Measurements from ENCODE around the gene TRAPPC3. TPM values are rescaled to one million over a fixed set of nuclear protein-coding genes. Genes with fewer than 3 reads are reported as not detected.
A peak's percentile ranks its signal among the peaks of the same experiment; 100 is the strongest.

The TRAPPC3 gene
- total RNA-seq, 1 donor from 2014 or later: 52.1 TPM

DNA sequence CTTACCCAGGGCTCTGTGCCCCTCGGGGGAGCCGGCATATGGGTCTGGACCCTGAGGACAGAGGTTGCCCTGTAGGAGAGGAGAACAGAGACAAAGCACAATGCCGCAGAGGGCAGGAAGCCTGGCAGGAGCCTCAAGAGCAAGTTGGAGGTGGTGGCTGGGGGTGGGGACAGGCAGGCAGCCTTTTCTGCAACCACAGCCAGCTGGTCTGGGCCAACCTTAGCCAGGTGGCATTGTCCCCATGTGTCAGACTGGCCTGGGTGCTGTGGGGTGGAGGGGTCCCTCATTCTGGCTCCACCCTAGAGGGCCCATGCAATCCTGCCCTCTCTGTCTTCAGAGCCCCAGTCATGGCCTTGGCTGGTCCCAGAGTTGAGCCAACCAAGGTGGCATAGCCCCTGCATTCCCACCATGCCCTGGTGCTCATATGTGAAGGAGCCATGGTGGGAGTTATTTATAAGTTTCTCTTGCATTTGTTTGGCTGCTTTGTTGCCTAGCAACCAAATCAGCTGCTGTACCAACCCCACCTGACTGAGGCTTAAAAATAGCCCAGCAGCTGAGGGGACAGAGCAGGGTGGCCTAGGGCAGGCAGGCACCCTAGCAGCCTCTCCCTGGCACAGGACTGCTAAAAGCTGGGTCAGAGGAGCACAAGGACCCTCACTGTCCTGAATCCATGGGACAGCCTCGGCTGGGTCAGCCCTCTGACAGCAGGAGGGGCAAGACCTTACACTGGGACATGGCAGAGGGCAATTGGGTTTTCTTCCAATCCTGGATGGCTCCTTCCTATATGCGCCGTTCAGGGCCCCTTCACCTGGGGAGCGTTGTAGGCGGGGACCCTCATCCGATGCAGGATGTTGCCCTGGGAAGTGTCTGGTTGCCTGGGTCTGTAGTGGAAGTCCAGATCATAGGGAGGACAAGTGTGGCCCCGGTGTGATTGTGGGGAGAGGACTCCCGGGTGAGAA lies 26.1 kb upstream of the TRAPPC3 start:
- TF ChIP-seq, protein P1, sequence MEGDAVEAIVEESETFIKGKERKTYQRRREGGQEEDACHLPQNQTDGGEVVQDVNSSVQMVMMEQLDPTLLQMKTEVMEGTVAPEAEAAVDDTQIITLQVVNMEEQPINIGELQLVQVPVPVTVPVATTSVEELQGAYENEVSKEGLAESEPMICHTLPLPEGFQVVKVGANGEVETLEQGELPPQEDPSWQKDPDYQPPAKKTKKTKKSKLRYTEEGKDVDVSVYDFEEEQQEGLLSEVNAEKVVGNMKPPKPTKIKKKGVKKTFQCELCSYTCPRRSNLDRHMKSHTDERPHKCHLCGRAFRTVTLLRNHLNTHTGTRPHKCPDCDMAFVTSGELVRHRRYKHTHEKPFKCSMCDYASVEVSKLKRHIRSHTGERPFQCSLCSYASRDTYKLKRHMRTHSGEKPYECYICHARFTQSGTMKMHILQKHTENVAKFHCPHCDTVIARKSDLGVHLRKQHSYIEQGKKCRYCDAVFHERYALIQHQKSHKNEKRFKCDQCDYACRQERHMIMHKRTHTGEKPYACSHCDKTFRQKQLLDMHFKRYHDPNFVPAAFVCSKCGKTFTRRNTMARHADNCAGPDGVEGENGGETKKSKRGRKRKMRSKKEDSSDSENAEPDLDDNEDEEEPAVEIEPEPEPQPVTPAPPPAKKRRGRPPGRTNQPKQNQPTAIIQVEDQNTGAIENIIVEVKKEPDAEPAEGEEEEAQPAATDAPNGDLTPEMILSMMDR (IDR thresholded peaks at IDR 0.05): no peak
- no peak for TF ChIP-seq POLR2A (IDR thresholded peaks at IDR 0.05)
- no peak for TF ChIP-seq POLR2AphosphoS5 (IDR thresholded peaks at IDR 0.05; ENCODE audit: insufficient read depth in 1 of 2, low read depth in 1 of 2)
- no peak for DNase-seq (ENCODE audit: extremely low spot score in 2 of 2)
- Histone ChIP-seq H3K4me3 (no peak overlapping the region), H3K36me3 (peaks cover 0 to 95% of the 10 kb centered on the region in 2 donors), H3K4me1 (peaks cover 22% of the 10 kb centered on the region), H3K9me3 (no peaks in the 10 kb centered on the region), H3K27ac (peak overlapping the region; percentile 59), H3K27me3 (no peaks in the 10 kb centered on the region)
- intact Hi-C loops (cut with DNase I): no loop called here

DNA sequence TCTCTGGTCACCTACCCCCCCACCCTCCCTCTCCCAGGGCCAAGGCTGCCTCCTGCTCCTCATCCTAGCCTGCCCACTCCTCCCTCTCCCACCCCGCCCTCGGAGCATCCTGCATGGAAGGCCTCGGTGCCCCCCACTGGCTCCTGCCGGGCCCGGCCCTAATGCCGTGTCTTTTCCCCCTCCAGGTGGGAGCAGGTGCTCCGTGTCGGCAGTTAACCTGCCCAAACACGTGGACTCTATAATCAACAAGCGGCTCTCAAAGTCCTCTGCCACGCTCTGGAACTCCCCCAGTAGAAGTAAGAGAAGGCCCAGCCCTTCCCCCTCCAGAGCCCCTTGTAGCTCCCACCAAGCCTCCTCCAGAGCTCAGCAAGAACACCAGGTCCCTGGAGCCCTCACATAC lies 25.4 kb upstream of the TRAPPC3 start:
- Histone ChIP-seq H3K4me3 (no peak overlapping the region), H3K9me3 (no peaks in the 10 kb centered on the region), H3K27ac (peak overlapping the region; percentile 2), H3K4me1 (peaks cover 22% of the 10 kb centered on the region), H3K27me3 (no peaks in the 10 kb centered on the region), H3K36me3 (peaks cover 0 to 88% of the 10 kb centered on the region in 2 donors)
- intact Hi-C loops (cut with DNase I): no loop called here
- TF ChIP-seq POLR2AphosphoS5 (IDR thresholded peaks at IDR 0.05; ENCODE audit: insufficient read depth in 1 of 2, low read depth in 1 of 2) (no peak), POLR2A (IDR thresholded peaks at IDR 0.05) (no peak)
- TF ChIP-seq, protein P1 (IDR thresholded peaks at IDR 0.05): no peak
- no peak for DNase-seq (ENCODE audit: extremely low spot score in 2 of 2)

DNA sequence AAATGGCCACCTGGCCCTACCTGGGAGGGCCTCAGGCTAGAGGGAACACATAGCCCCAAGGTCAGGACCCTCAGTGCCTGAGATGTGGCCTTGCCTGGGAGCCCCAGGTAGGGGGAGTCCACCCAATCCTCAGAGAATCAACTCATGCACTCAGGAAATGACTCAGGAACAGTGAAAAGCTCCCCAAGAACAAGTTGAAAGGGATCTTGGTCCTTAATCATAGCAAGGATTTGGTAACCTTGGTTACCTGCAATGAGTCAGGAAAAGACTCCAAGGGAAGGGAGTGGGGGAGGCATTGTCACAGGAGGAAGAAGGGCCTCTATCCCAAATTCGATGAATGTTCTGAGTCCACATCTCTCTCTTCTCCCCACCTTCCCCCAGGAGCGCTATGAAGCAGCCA lies 23.7 kb upstream of the TRAPPC3 start:
- Histone ChIP-seq H3K27me3 (no peaks in the 10 kb centered on the region), H3K4me1 (peaks cover 22% of the 10 kb centered on the region), H3K36me3 (peaks cover 0 to 70% of the 10 kb centered on the region in 2 donors), H3K9me3 (no peaks in the 10 kb centered on the region), H3K4me3 (no peak overlapping the region), H3K27ac (no peak overlapping the region)
- intact Hi-C loops (cut with DNase I): no loop called here
- DNase-seq (ENCODE audit: extremely low spot score in 2 of 2): no peak
- TF ChIP-seq, protein P1 (IDR thresholded peaks at IDR 0.05): no peak

DNA sequence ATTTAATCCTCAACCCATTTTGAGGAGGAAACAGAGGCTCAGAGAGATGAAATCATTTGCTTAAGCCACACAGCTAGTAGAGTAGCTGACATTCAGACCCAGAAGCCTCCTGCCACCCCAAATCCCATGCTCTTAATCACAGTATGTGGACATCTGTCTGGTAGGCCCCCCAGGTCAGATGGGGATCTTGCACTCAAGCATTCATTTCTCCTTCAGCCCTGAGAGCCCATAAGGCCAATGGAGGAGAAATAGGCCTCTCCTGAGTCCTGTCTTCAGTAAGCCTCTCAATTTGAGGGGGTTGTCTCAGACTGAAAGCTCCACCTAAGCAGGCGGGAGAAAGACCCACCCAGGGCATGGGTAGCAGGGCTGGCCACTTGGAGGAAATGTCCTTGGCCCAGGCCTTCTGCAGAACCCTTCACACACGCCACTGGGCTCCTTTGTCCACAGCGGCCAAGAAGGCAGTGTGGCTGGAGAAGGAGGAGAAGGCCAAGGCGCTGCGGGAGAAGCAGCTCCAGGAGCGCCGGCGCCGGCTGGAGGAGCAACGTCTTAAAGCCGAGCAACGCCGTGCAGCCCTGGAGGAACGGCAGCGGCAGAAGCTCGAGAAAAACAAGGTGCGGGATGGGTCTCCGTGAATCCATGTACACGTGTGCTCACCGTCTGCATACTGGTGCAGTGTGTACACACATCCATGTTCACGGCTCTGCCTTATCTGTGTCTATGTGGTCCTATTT lies 22.9 kb upstream of the TRAPPC3 start:
- Histone ChIP-seq H3K9me3 (no peaks in the 10 kb centered on the region), H3K27me3 (no peaks in the 10 kb centered on the region), H3K4me3 (no peak overlapping the region), H3K36me3 (peaks cover 0 to 62% of the 10 kb centered on the region in 2 donors), H3K4me1 (peaks cover 25% of the 10 kb centered on the region), H3K27ac (no peak overlapping the region)
- no peak for TF ChIP-seq POLR2A (IDR thresholded peaks at IDR 0.05)
- no peak for TF ChIP-seq POLR2AphosphoS5 (IDR thresholded peaks at IDR 0.05; ENCODE audit: insufficient read depth in 1 of 2, low read depth in 1 of 2)
- TF ChIP-seq, protein P1 (IDR thresholded peaks at IDR 0.05): no peak
- intact Hi-C loops (cut with DNase I): no loop called here
- no peak for DNase-seq (ENCODE audit: extremely low spot score in 2 of 2)

Data from vagina (tissue), 2 donors.